Muscle layer of duodenum (tissue), 2 donors: Measurements from ENCODE around the gene POLA1.

Experiments
- H3K27ac ChIP-seq: one replicate; pipeline ENCODE4 v1.7.0; 2013; ENCODE audit warnings: mild to moderate bottlenecking, low read length
- H3K27me3 ChIP-seq: one replicate; pipeline ENCODE4 v1.7.0; 2013; ENCODE audit warnings: low read depth, mild to moderate bottlenecking, control low read depth, low read length
- H3K36me3 ChIP-seq, 2 donors: one replicate each; pipeline ENCODE4 v1.7.0; 2013; ENCODE audit warnings: low read length in 2 of 2, control low read depth in 1 of 2, mild to moderate bottlenecking in 1 of 2; ENCODE audit not compliant: insufficient read depth in 2 of 2, control insufficient read depth in 1 of 2
- H3K4me1 ChIP-seq, 2 donors: one replicate each; pipeline ENCODE4 v1.7.0; 2013; ENCODE audit warnings: low read length in 2 of 2, mild to moderate bottlenecking in 2 of 2, control low read depth in 1 of 2, moderate library complexity in 1 of 2; ENCODE audit not compliant: insufficient read depth in 2 of 2, control insufficient read depth in 1 of 2
- H3K4me3 ChIP-seq, 2 donors: one replicate each; pipeline ENCODE4 v1.7.0; 2013; ENCODE audit warnings: low read length in 2 of 2, low read depth in 1 of 2, mild to moderate bottlenecking in 1 of 2
- H3K9me3 ChIP-seq, 2 donors: one replicate each; pipeline ENCODE4 v1.7.0; 2013; ENCODE audit warnings: low read length in 2 of 2, control low read depth in 1 of 2, mild to moderate bottlenecking in 1 of 2; ENCODE audit not compliant: control insufficient read depth in 1 of 2
- donor health status: healthy.

POLA1 gene

GRCh38 chrX:24945009-24945408 is 251.3 kb downstream of the POLA1 start:
- no peaks in the 10 kb centered on the region for H3K4me1 ChIP-seq
- H3K27ac ChIP-seq, result no peak overlapping the region
- no peaks in the 10 kb centered on the region for H3K9me3 ChIP-seq
- H3K36me3 ChIP-seq, result no peaks in the 10 kb centered on the region
- no peaks in the 10 kb centered on the region for H3K27me3 ChIP-seq
- no peak overlapping the region for H3K4me3 ChIP-seq

DNA sequence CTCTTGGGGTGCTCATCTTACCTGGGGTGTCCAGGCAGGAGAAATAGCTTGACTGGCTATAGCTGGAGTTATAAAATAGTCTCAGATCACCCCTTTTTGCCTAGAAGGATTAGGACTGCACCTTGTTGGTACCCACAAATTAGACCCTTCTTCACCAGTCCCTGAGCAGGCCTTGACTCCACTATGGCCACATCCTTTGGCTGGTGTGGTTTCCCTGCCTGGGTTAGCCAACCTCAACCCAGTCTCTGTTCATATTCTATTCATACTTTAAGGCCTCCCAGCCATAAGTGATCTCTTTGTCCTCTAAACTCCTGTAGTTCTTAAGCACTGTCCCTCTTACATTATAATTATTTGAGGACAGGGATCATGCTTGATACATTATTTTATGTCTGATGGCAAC is 252.7 kb downstream of the POLA1 start:
- no peaks in the 10 kb centered on the region for H3K36me3 ChIP-seq
- H3K27ac ChIP-seq, result no peak overlapping the region
- H3K4me1 ChIP-seq, result no peaks in the 10 kb centered on the region
- H3K9me3 ChIP-seq, result no peaks in the 10 kb centered on the region
- no peaks in the 10 kb centered on the region for H3K27me3 ChIP-seq
- H3K4me3 ChIP-seq, result no peak overlapping the region

- H3K4me1 ChIP-seq, result no peaks in the 10 kb centered on the region
- H3K9me3 ChIP-seq, result no peaks in the 10 kb centered on the region
- H3K27me3 ChIP-seq, result no peaks in the 10 kb centered on the region
Measured at GRCh38 chrX:24954732-24955131, 261.0 kb downstream of the POLA1 start.

GRCh38 chrX:24955372-24955930 is 261.7 kb downstream of the POLA1 start:
- Histone ChIP-seq H3K27me3 (no peaks in the 10 kb centered on the region), H3K4me3 (no peak overlapping the region), H3K27ac (no peak overlapping the region), H3K36me3 (no peaks in the 10 kb centered on the region), H3K9me3 (no peaks in the 10 kb centered on the region), H3K4me1 (no peaks in the 10 kb centered on the region)

More at GRCh38 chrX:24954732-24955131, 261.0 kb downstream of the POLA1 start:
- no peaks in the 10 kb centered on the region for H3K36me3 ChIP-seq
- H3K27ac ChIP-seq, result no peak overlapping the region
- H3K4me3 ChIP-seq, result no peak overlapping the region

GRCh38 chrX:24956828-24957227 is 263.1 kb downstream of the POLA1 start:
- Histone ChIP-seq H3K27ac (no peak overlapping the region), H3K27me3 (no peaks in the 10 kb centered on the region), H3K4me1 (no peaks in the 10 kb centered on the region), H3K36me3 (no peaks in the 10 kb centered on the region), H3K9me3 (no peaks in the 10 kb centered on the region), H3K4me3 (no peak overlapping the region)

DNA sequence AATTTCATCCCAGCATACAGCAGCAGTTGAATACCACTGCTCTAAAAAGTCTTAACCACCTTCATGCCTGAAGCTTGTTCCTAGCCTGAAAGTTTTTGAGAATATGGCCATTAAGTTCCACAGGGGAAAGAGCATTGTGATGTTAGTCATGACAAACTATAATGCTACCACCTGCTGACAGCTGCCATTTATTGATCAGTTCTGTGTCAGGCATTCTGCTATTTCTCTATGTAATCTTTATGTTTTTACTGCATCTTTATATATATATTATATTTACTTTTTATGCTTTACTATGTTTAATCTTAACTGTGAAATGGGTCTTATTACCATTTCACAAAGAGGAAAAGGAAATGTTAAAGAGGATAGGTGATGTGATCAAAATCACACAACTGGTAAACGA is 268.1 kb downstream of the POLA1 start:
- Histone ChIP-seq H3K27ac (no peak overlapping the region), H3K27me3 (no peaks in the 10 kb centered on the region), H3K4me3 (no peak overlapping the region), H3K36me3 (no peaks in the 10 kb centered on the region), H3K4me1 (no peaks in the 10 kb centered on the region), H3K9me3 (no peaks in the 10 kb centered on the region)

DNA sequence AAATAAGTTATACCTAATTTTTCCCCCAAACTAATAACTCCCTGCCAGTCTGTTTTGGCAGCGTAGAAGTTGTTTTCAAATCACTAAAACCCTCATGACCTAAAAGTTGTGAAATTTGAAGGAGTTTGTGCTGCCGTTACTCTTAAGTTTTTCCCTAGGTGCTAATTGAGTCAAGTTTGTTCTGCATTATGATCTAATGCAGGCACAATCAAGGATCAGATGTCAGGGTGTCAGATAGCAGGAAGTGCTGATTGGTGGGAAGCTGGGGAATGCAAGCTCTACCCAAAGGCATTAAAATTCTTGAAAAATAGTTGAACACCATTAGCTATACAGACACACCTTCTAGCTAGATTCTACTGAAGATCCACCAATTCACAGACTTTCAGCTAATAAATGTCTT is 270.1 kb downstream of the POLA1 start:
- Histone ChIP-seq H3K27ac (no peak overlapping the region), H3K4me1 (no peaks in the 10 kb centered on the region), H3K9me3 (no peaks in the 10 kb centered on the region), H3K36me3 (no peaks in the 10 kb centered on the region), H3K4me3 (no peak overlapping the region), H3K27me3 (no peaks in the 10 kb centered on the region)

- H3K9me3 ChIP-seq, result no peaks in the 10 kb centered on the region
- H3K4me1 ChIP-seq, result no peaks in the 10 kb centered on the region
- no peaks in the 10 kb centered on the region for H3K36me3 ChIP-seq
- H3K27me3 ChIP-seq, result no peaks in the 10 kb centered on the region
- H3K4me3 ChIP-seq, result no peak overlapping the region
- H3K27ac ChIP-seq, result no peak overlapping the region
Measured at GRCh38 chrX:24965372-24965771, 271.7 kb downstream of the POLA1 start.

DNA sequence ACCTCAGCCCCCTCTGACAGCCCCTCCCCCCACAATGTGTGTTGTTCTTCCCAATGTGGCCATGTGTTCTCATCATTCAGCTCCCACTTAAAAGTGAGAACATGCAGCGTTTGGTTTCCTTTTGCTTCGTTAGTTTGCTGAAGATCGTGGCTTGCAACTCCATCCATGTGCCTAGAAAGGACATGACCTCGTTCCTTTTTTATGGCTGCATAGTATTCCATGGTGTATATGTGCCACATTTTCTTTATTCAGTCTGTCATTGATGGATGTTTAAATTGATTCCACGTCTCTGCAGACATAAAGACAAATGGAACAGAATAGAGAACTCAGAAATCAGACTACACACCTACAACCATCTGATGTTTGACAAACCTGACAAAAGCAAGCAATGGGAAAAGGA is 276.1 kb downstream of the POLA1 start:
- Histone ChIP-seq H3K4me3 (no peak overlapping the region), H3K27me3 (no peaks in the 10 kb centered on the region), H3K4me1 (no peaks in the 10 kb centered on the region), H3K36me3 (no peaks in the 10 kb centered on the region), H3K27ac (no peak overlapping the region), H3K9me3 (no peaks in the 10 kb centered on the region)

GRCh38 chrX:24979081-24979480 is 285.4 kb downstream of the POLA1 start:
- Histone ChIP-seq H3K36me3 (no peaks in the 10 kb centered on the region), H3K9me3 (no peaks in the 10 kb centered on the region), H3K27ac (no peak overlapping the region), H3K4me3 (no peak overlapping the region), H3K27me3 (no peaks in the 10 kb centered on the region), H3K4me1 (no peaks in the 10 kb centered on the region)

DNA sequence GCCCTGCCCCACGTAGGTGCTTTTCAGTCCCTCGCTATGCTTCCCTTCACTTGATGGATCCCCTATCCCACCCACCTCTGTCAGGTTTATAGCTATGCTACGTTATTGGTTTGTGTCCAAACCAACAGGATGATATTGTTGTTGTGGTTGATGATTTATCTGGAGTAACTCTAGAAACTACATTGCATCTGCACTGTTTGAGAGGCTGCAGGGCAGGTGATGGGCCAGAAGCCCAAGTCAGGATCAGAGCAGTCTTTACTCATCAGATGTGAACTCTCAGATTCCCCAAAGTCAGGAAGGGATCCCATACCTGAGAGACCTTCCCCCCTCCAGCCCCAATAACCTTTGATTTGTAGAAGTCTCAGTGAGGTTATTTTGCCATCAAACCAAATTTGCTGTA is 287.3 kb downstream of the POLA1 start:
- Histone ChIP-seq H3K36me3 (no peaks in the 10 kb centered on the region), H3K4me3 (no peak overlapping the region), H3K27me3 (no peaks in the 10 kb centered on the region), H3K27ac (no peak overlapping the region), H3K9me3 (no peaks in the 10 kb centered on the region), H3K4me1 (no peaks in the 10 kb centered on the region)

DNA sequence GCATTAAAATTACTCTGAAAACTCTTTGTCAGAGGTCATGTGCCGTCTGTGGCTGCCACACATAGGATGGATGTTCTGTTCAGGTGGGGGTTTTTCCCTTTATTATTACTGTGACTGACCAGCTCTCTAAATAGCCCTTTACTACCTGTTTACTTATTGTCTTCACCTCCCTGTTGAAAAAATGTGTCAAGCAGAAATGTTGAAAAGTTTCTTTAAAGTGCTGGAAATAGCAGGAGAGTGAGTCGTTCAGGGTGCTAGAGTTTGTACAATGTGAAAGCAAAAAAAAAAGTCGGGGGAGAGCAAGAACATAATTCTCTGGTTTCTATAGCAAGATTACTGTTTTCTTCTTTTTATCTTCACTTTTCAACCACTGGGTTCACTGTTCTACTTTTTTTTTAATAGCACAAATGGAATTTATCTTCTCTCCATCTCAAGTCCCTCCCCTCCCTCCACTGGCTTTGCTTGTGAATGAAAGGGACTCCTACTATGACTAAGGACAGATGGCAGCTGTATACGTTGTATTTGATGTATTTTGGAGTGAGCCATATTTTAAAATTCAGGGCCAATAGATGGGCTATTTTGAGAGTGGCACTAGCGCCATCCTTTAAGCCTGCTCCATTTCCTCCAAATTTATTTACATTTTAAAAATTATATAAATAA is 288.7 kb downstream of the POLA1 start:
- no peaks in the 10 kb centered on the region for H3K4me1 ChIP-seq
- no peaks in the 10 kb centered on the region for H3K9me3 ChIP-seq
- no peaks in the 10 kb centered on the region for H3K27me3 ChIP-seq
- H3K27ac ChIP-seq, result no peak overlapping the region
- H3K36me3 ChIP-seq, result no peaks in the 10 kb centered on the region
- H3K4me3 ChIP-seq, result no peak overlapping the region
